GM19240 (cell line): Measurements from ENCODE around the gene LEKR1.

Experiments
- DNase-seq: peaks from one replicate; pipeline ENCODE4 v3.0.0; 2011; ENCODE audit warnings: low spot score; ENCODE audit not compliant: insufficient read length

Gene LEKR1

GRCh38 chr3:156978481-156978961 is 152.4 kb downstream of the LEKR1 start:
- DNase-seq, result peak; percentile 14

GRCh38 chr3:156981005-156981404 is 154.9 kb downstream of the LEKR1 start:
- no peak for DNase-seq

- DNase-seq, result no peak
Measured at GRCh38 chr3:156983559-156983958, 157.4 kb downstream of the LEKR1 start.

- DNase-seq, result no peak
Measured at GRCh38 chr3:156985711-156986110, 159.6 kb downstream of the LEKR1 start.

GRCh38 chr3:156987946-156988345 is 161.8 kb downstream of the LEKR1 start:
- no peak for DNase-seq

- DNase-seq, result no peak
Measured at GRCh38 chr3:156997351-156997750, 171.2 kb downstream of the LEKR1 start.

GRCh38 chr3:157001221-157001957 is 175.2 kb downstream of the LEKR1 start:
- no peak for DNase-seq

GRCh38 chr3:157021679-157022078 is 195.5 kb downstream of the LEKR1 start:
- no peak for DNase-seq

GRCh38 chr3:157023226-157023625 is 197.1 kb downstream of the LEKR1 start:
- DNase-seq, result no peak

GRCh38 chr3:157026091-157026490 is 199.9 kb downstream of the LEKR1 start:
- DNase-seq, result no peak

- no peak for DNase-seq
Measured at GRCh38 chr3:157027861-157028745, 201.9 kb downstream of the LEKR1 start.

GRCh38 chr3:157029365-157029790 is 203.2 kb downstream of the LEKR1 start:
- no peak for DNase-seq

GRCh38 chr3:157030712-157031111 is 204.6 kb downstream of the LEKR1 start:
- no peak for DNase-seq

- DNase-seq, result no peak
Measured at GRCh38 chr3:157033001-157033400, 206.8 kb downstream of the LEKR1 start.

GRCh38 chr3:157040456-157040855 is 214.3 kb downstream of the LEKR1 start:
- no peak for DNase-seq

- DNase-seq, result no peak
Measured at GRCh38 chr3:157042226-157042625, 216.1 kb downstream of the LEKR1 start.

- DNase-seq, result no peak
Measured at GRCh38 chr3:157043771-157044170, 217.6 kb downstream of the LEKR1 start.

- DNase-seq, result no peak
Measured at GRCh38 chr3:157045238-157045850, 219.2 kb downstream of the LEKR1 start.

GRCh38 chr3:157046520-157046919 is 220.4 kb downstream of the LEKR1 start:
- DNase-seq, result no peak

- DNase-seq, result no peak
Measured at GRCh38 chr3:157051055-157051454, 224.9 kb downstream of the LEKR1 start.

- DNase-seq, result no peak
Measured at GRCh38 chr3:157051591-157051990, 225.4 kb downstream of the LEKR1 start.

GRCh38 chr3:157056035-157056434 is 229.9 kb downstream of the LEKR1 start:
- no peak for DNase-seq
